SHP77 (cell line): ENCODE data around the gene KIF1A.
A peak's percentile ranks its signal among the peaks of the same experiment; 100 is the strongest.

ENCODE experiments used
- DNase-seq, 2 experiments: peaks; one replicate each; lab custom pipeline; 2025; lab: John Stamatoyannopoulos, UW

KIF1A gene

GRCh38 chr2:240719676-240720545, 100.1 kb downstream of the KIF1A start:
- no peak for DNase-seq

- no peak for DNase-seq
These were observed 101.0 kb downstream of the KIF1A start for GRCh38 chr2:240718896-240719490.

GRCh38 chr2:240717681-240718581, 102.1 kb downstream of the KIF1A start:
- DNase-seq, result no peak

- no peak for DNase-seq
These were observed 102.8 kb downstream of the KIF1A start for GRCh38 chr2:240717181-240717641.

GRCh38 chr2:240716130-240716798, 103.8 kb downstream of the KIF1A start:
- DNase-seq, result no peak

GRCh38 chr2:240714747-240715725, 105.0 kb downstream of the KIF1A start:
- DNase-seq, result peak in 1 of 2 experiments; percentile 17

GRCh38 chr2:240713928-240714746, 105.9 kb downstream of the KIF1A start:
- no peak for DNase-seq

- peak in 1 of 2 experiments; percentile 3 for DNase-seq
These were observed 106.7 kb downstream of the KIF1A start for GRCh38 chr2:240713071-240713927.

GRCh38 chr2:240712121-240712520, 107.9 kb downstream of the KIF1A start:
- DNase-seq, result no peak

- no peak for DNase-seq
These were observed 108.3 kb downstream of the KIF1A start for GRCh38 chr2:240711701-240712100.

- no peak for DNase-seq
These were observed 108.7 kb downstream of the KIF1A start for GRCh38 chr2:240711296-240711695.

GRCh38 chr2:240708457-240708856, 111.6 kb downstream of the KIF1A start:
- DNase-seq, result no peak

- no peak for DNase-seq
These were observed 112.2 kb downstream of the KIF1A start for GRCh38 chr2:240707821-240708220.

GRCh38 chr2:240707043-240707756, 112.8 kb downstream of the KIF1A start:
- no peak for DNase-seq

- DNase-seq, result no peak
These were observed 114.7 kb downstream of the KIF1A start for GRCh38 chr2:240705204-240705791.

- no peak for DNase-seq
These were observed 115.4 kb downstream of the KIF1A start for GRCh38 chr2:240704651-240705050.
